H1 (cell line): ENCODE results near the gene HFE. TPM values are rescaled to one million over a fixed set of nuclear protein-coding genes. Genes with fewer than 3 reads are reported as not detected.

Experiments used
- CTCF ChIA-PET: fragments of 300-600 bp; sonication (Branson Sonifier 250); formaldehyde crosslinking; loops from one replicate; lab custom pipeline; 2021; ENCODE audit not compliant: partially characterized antibody; lab: Charles Lee
- POLR2A ChIA-PET: fragments of 300-600 bp; sonication (Branson Sonifier 250); formaldehyde crosslinking; loops from one replicate; lab custom pipeline; 2021; ENCODE audit warnings: inconsistent platforms; ENCODE audit not compliant: partially characterized antibody; lab: Charles Lee
- DNase-seq, 2 experiments: peaks; one replicate each; pipeline versions ENCODE4 v3.0.0 to v3.0.0-alpha.2; 2010 to 2022; ENCODE audit warnings: low spot score in 2 of 2, low read depth in 1 of 2, mixed read lengths in 1 of 2
- FAIRE-seq: peaks from 2 replicates; lab custom pipeline; 2011; peaks lifted over from hg19 to GRCh38; lab: Jason Lieb, UNC
- H2AFZ ChIP-seq: 2 replicates; pipeline ENCODE4 v1.8.1; 2012; ENCODE audit warnings: low read length, inconsistent platforms
- H2AK5ac ChIP-seq: 2 replicates; pipeline ENCODE4 v1.6.1; 2013; ENCODE audit warnings: low read depth, low read length
- H2BK120ac ChIP-seq: replicated peaks from 2 replicates; pipeline ENCODE3; 2013; ENCODE audit warnings: low read depth, low read length, inconsistent platforms
- H2BK12ac ChIP-seq: 2 replicates; pipeline ENCODE4 v1.6.1; 2013; ENCODE audit warnings: low read depth, low read length
- H2BK15ac ChIP-seq: 2 replicates; pipeline ENCODE4 v1.6.1; 2013; ENCODE audit warnings: low read length
- H2BK20ac ChIP-seq: 2 replicates; pipeline ENCODE4 v1.6.1; 2013; ENCODE audit warnings: low read length
- H2BK5ac ChIP-seq: 2 replicates; pipeline ENCODE4 v1.6.1; 2013; ENCODE audit warnings: low read depth, low read length
- H3K14ac ChIP-seq: 2 replicates; pipeline ENCODE4 v1.6.1; 2013; ENCODE audit warnings: inconsistent platforms; ENCODE audit not compliant: insufficient read length
- H3K18ac ChIP-seq: 2 replicates; pipeline ENCODE4 v1.6.1; 2013; ENCODE audit warnings: low read length; ENCODE audit errors: extremely low read depth
- H3K23ac ChIP-seq: 2 replicates; pipeline ENCODE4 v1.6.1; 2013; ENCODE audit warnings: inconsistent platforms; ENCODE audit not compliant: insufficient read length
- H3K23me2 ChIP-seq: 2 replicates; pipeline ENCODE4 v1.6.1; 2013; ENCODE audit warnings: low read depth, low read length
- H3K27ac ChIP-seq: 2 replicates; pipeline ENCODE4 v1.6.1; 2011; ENCODE audit warnings: low read depth, low read length, inconsistent platforms
- H3K27me3 ChIP-seq, 4 experiments: replicated peaks in 1 of 4; 1 replicate in 1 of 4; 2 replicates in 3 of 4; pipeline versions ENCODE4 v1.6.1 to v1.8.1; 2011 to 2013; ENCODE audit warnings: low read length in 3 of 4, mild to moderate bottlenecking in 3 of 4, inconsistent platforms in 2 of 4, mixed read lengths in 2 of 4, moderate library complexity in 1 of 4; ENCODE audit not compliant: control insufficient read depth in 3 of 4, insufficient read depth in 3 of 4; ENCODE audit errors: extremely low read depth in 1 of 4
- H3K36me3 ChIP-seq, 4 experiments: 2 replicates each; pipeline versions ENCODE4 v1.6.1 to v1.8.1; 2011 to 2013; ENCODE audit warnings: mild to moderate bottlenecking in 4 of 4, low read length in 3 of 4, moderate library complexity in 2 of 4, control low read depth in 1 of 4, inconsistent platforms in 1 of 4; ENCODE audit not compliant: insufficient read depth in 4 of 4, control insufficient read depth in 2 of 4
- H3K4ac ChIP-seq: replicated peaks from 2 replicates; pipeline ENCODE3; 2013; ENCODE audit warnings: low read length, low read depth, mixed read lengths, inconsistent platforms; ENCODE audit not compliant: insufficient read length
- H3K4me1 ChIP-seq, 4 experiments: replicated peaks in 1 of 4; 1 replicate in 1 of 4; 2 replicates in 3 of 4; pipeline versions ENCODE4 v1.6.1 to v1.8.1; 2011 to 2013; ENCODE audit warnings: low read length in 3 of 4, inconsistent platforms in 2 of 4, mixed read lengths in 1 of 4; ENCODE audit not compliant: insufficient read depth in 4 of 4, control insufficient read depth in 3 of 4
- H3K4me2 ChIP-seq, 2 experiments: 2 replicates each; pipeline versions ENCODE4 v1.6.1 to v1.8.1; 2011 to 2013; ENCODE audit warnings: low read depth in 2 of 2, low read length in 2 of 2, control low read depth in 1 of 2, inconsistent platforms in 1 of 2, mild to moderate bottlenecking in 1 of 2; ENCODE audit not compliant: insufficient read depth in 1 of 2
- H3K4me3 ChIP-seq, 4 experiments: fragments of 200-600, 300-600 bp in 1 of 4; sonication (generic), shearing (Covaris generic), sonication (Bioruptor Twin) in 1 of 4; 2 replicates each; pipeline versions ENCODE4 v1.5.1 to v1.8.1; 2011 to 2016; ENCODE audit warnings: low read length in 4 of 4, low read depth in 3 of 4, control low read depth in 2 of 4, inconsistent platforms in 2 of 4, mild to moderate bottlenecking in 2 of 4, mixed read lengths in 1 of 4, moderate library complexity in 1 of 4; ENCODE audit not compliant: insufficient read depth in 2 of 4; ENCODE audit errors: extremely low read depth in 1 of 4
- H3K56ac ChIP-seq: replicated peaks from 2 replicates; pipeline ENCODE3; 2013; ENCODE audit warnings: low read depth, mild to moderate bottlenecking, mixed read lengths, low read length, inconsistent platforms; ENCODE audit not compliant: insufficient read length
- H3K79me1 ChIP-seq: 2 replicates; pipeline ENCODE4 v1.6.1; 2013; ENCODE audit warnings: low read depth, low read length, control low read depth
- H3K79me2 ChIP-seq, 2 experiments: 2 replicates each; pipeline versions ENCODE4 v1.6.1 to v1.8.1; 2012 to 2013; ENCODE audit warnings: low read length in 2 of 2, mild to moderate bottlenecking in 2 of 2, inconsistent platforms in 1 of 2; ENCODE audit not compliant: insufficient read depth in 2 of 2, control insufficient read depth in 1 of 2
- H3K9ac ChIP-seq, 4 experiments: replicated peaks in 1 of 4; 1 replicate in 1 of 4; 2 replicates in 3 of 4; pipeline versions ENCODE4 v1.6.1 to v1.8.1; 2011 to 2013; ENCODE audit warnings: low read depth in 3 of 4, low read length in 3 of 4, control low read depth in 2 of 4, mild to moderate bottlenecking in 2 of 4, moderate library complexity in 2 of 4, inconsistent platforms in 1 of 4; ENCODE audit errors: extremely low read depth in 1 of 4
- H3K9me3 ChIP-seq, 2 experiments: 2 replicates each; pipeline versions ENCODE4 v1.6.1 to v1.8.1; 2012 to 2013; ENCODE audit warnings: mild to moderate bottlenecking in 2 of 2, moderate library complexity in 2 of 2, control low read depth in 1 of 2, inconsistent platforms in 1 of 2, low read depth in 1 of 2, low read length in 1 of 2, mixed read lengths in 1 of 2; ENCODE audit not compliant: insufficient read depth in 2 of 2
- H4K20me1 ChIP-seq, 2 experiments: replicated peaks in 1 of 2; 2 replicates each; pipeline versions ENCODE3 to v1.8.1; 2011 to 2013; ENCODE audit warnings: inconsistent platforms in 2 of 2, low read length in 2 of 2, mild to moderate bottlenecking in 1 of 2; ENCODE audit not compliant: insufficient read depth in 2 of 2, control insufficient read depth in 1 of 2
- H4K5ac ChIP-seq: 2 replicates; pipeline ENCODE4 v1.6.1; 2013; ENCODE audit warnings: low read length, low read depth, mixed read lengths, inconsistent platforms; ENCODE audit not compliant: insufficient read length
- H4K8ac ChIP-seq: 2 replicates; pipeline ENCODE4 v1.8.0; 2013; ENCODE audit warnings: mild to moderate bottlenecking, moderate library complexity, low read length, inconsistent platforms; ENCODE audit not compliant: insufficient read depth; ENCODE audit errors: extremely low read depth
- H4K91ac ChIP-seq: replicated peaks from 2 replicates; pipeline ENCODE3; 2013; ENCODE audit warnings: low read length, mixed read lengths, inconsistent platforms; ENCODE audit not compliant: insufficient read length
- CREB1 ChIP-seq: IDR thresholded peaks from 2 replicates; pipeline ENCODE4 v1.6.1; 2012; ENCODE audit warnings: inconsistent platforms
- EZH2 ChIP-seq: fragments of 200-600 bp; sonication (generic); IDR thresholded peaks from 2 replicates; pipeline ENCODE4 v1.7.1; 2012; ENCODE audit warnings: low read depth, mild to moderate bottlenecking, moderate library complexity, low read length, inconsistent platforms; ENCODE audit not compliant: severe bottlenecking
- WGBS, 2 experiments: shearing (Covaris generic) in 1 of 2; methylation state at CpG; one replicate each; pipeline versions ENCODE4 v1.1.6 to v1.1.7; 2013 to 2015; ENCODE audit warnings: low lambda C conversion rate in 2 of 2, mixed read lengths in 2 of 2, inconsistent platforms in 1 of 2, low coverage in 1 of 2, missing lambda C conversion rate in 1 of 2; ENCODE audit not compliant: insufficient replicate concordance in 2 of 2, insufficient coverage in 1 of 2, insufficient read length in 1 of 2; ENCODE audit errors: extremely low coverage in 1 of 2, missing lambda C conversion rate in 1 of 2; 5-methylcytosine and 5-hydroxymethylcytosine counted together
- polyA plus RNA-seq, 7 experiments: library from polyadenylated mRNA; depleted of rRNA in 3 of 7; stranded (reverse) in 5 of 7; unstranded in 2 of 7; fragments of >200 nt in 5 of 7; fragments of 200-250 nt in 2 of 7; gene quantifications; 1 replicate in 5 of 7; 2 replicates in 1 of 7; 4 replicates in 1 of 7; pipeline versions ENCODE4 v1.2.1 to v1.2.3, GENCODE V29; 2011 to 2013; ENCODE audit warnings: missing spikeins in 2 of 7, mixed read lengths in 2 of 7
- total RNA-seq: library from RNA; stranded (reverse); fragmentation: NEBNext Ultra II Directional; extraction: Animal tissue kit (Norgen Biotek cat#: 25700); gene quantifications from 2 replicates; pipeline ENCODE4 v1.2.1, GENCODE V29; 2021

HFE gene
- total and polyA plus RNA-seq, 2 of the 8 experiments (the other 6 are each of a cell fraction or from before 2014, with no cell fraction given), result 1.6 to 2.0 TPM

DNA sequence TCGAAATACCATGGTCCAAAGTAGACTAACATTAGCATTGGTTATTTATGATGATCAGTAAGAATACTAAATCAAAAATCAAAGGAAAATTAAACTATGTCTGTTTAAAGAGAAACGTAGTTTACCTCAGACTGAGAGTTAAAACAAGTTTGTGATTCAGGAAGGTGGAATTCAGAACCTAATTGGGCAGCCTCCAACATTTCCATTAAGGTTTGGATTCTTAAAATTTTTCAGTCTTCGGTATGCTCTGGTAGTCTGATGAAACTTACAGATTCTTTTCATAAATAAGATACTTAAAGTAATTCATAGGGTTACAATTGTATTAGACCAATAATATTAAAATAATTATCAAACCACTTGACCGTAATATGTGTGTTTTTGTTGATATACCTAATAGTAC, 18.6 kb downstream of the HFE start:
- Histone ChIP-seq H4K8ac (no peak overlapping the region), H3K56ac (no peak overlapping the region), H3K79me2 (no peaks in the 10 kb centered on the region), H2BK15ac (no peak overlapping the region), H4K20me1 (no peaks in the 10 kb centered on the region), H3K4me2 (no peak overlapping the region), H3K79me1 (no peaks in the 10 kb centered on the region), H4K91ac (no peak overlapping the region), H3K14ac (no peak overlapping the region), H2BK20ac (no peak overlapping the region), H3K23me2 (peaks cover 6% of the 10 kb centered on the region; the same call in 1 of the 2 replicates), H2BK12ac (no peak overlapping the region), H2BK5ac (no peak overlapping the region), H4K5ac (no peak overlapping the region), H3K4me1 (peaks cover 0 to 3% (median 0%) of the 10 kb centered on the region in 4 experiments; a peak in 2 of 7 replicates), H3K4me3 (no peak overlapping the region), H3K9ac (no peak overlapping the region), H3K18ac (no peak overlapping the region), H3K23ac (no peak overlapping the region), H3K36me3 (no peaks in the 10 kb centered on the region), H2AFZ (no peak overlapping the region), H3K4ac (no peak overlapping the region), H2AK5ac (no peak overlapping the region), H3K27me3 (no peaks in the 10 kb centered on the region), H3K9me3 (peaks cover 10 to 14% of the 10 kb centered on the region in 2 experiments; a peak in 3 of 4 replicates), H3K27ac (no peak overlapping the region), H2BK120ac (no peak overlapping the region)
- CTCF ChIA-PET, result interaction anchor here (1.3 kb wide), 1 partner anchor 40 kb away, joined by 3 read pairs; no protein-coding TSS in a partner anchor
- POLR2A ChIA-PET, result interaction anchor here (0.6 to 12.1 kb wide), 13 partner anchors 11 to 1027 kb away, joined by 3 to 336 read pairs (median 17); a partner anchor contains a TSS
- FAIRE-seq (no peak), DNase-seq (no peak)
- WGBS, 2 experiments, result 95% methylated on average over 4 of the region's 4 CpGs; no CpG with 5 or more reads in 1 of the 2 experiments
- TF ChIP-seq CREB1 (no peak), EZH2 (no peak)
